Left colon (tissue), 2 donors: ENCODE measurements around the gene ISYNA1. TPM values are rescaled to one million over a fixed set of nuclear protein-coding genes. Genes with fewer than 3 reads are reported as not detected.

Source experiments
- ATAC-seq: fragments of 200-7000 bp; cut with Tn5 transposase; one replicate; pipeline ENCODE4 v1.9.1; 2020; ENCODE audit warnings: mild to moderate bottlenecking, moderate library complexity
- DNase-seq, 2 donors: peaks; one replicate each; pipeline ENCODE4 v3.0.0-alpha.2; 2020
- intact Hi-C, 2 donors: fragments of 100-400 bp; cut with DNase I in 1 of 2; cut with micrococcal nuclease in 1 of 2; formaldehyde crosslinking; loops; one replicate each; pipeline versions ENCODE4 v1.11.2 to v1.14.0; 2022; cut with DNase I, micrococcal nuclease
- total RNA-seq, 2 donors: library from RNA; stranded (reverse); fragmentation: NEBNext Ultra II Directional; extraction: Animal tissue kit (Norgen Biotek cat#: 25700); gene quantifications; one replicate each; pipeline ENCODE4 v1.2.1, GENCODE V29; 2021
- donor health status: DM: no; HTN: no; CAD: no.
- donor health status: DM: yes; HTN: yes; CAD: no.

The ISYNA1 gene
- total RNA-seq, 2 donors from 2014 or later: 14.1 to 15.1 TPM

DNA sequence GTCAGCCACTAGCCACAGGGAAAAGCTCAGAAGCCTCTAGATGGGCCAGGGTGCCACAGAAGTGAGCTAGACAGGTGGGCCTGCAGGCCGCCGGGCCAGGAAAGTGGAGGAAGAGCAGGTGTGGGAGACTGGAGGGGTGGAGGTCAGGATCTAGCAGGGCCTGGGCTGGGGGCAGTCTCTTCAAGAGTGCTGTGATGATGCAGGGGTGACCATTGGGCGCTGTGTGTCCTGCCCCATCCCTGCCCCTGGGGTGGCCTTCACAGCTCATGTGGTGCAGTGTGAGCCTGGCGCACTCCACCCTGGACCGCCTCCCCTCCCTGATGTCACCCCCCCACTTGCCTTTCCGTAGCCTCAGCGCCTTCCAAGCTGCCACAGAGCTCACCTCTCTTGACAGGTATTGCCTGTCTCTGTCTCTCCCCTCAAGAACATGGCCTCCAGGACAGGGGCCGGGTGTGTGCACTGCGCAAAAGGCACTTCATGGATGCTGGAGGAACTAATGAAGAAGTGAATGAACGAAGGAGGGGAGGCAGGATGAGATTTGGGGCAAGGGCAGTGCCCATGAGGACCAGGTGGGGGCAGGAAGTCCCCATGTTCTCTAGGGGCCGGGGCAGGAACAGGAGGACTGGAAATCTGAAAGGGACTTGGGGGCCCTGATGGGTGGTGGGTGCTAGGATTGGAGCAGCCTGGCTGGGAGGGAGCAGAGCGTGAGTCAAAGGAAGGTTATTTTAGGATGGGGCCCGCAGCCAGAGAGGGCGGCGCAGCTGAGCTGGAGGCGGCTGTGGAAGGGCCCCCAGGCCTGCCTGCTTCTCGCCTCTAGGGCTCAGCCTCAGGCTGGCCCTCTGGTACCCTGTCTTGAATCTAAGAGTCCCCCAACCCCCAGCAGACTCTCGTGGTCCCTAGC lies 12.2 kb downstream of the ISYNA1 start:
- DNase-seq (no peak), ATAC-seq (no peak)
- intact Hi-C loops: no loop called here

DNA sequence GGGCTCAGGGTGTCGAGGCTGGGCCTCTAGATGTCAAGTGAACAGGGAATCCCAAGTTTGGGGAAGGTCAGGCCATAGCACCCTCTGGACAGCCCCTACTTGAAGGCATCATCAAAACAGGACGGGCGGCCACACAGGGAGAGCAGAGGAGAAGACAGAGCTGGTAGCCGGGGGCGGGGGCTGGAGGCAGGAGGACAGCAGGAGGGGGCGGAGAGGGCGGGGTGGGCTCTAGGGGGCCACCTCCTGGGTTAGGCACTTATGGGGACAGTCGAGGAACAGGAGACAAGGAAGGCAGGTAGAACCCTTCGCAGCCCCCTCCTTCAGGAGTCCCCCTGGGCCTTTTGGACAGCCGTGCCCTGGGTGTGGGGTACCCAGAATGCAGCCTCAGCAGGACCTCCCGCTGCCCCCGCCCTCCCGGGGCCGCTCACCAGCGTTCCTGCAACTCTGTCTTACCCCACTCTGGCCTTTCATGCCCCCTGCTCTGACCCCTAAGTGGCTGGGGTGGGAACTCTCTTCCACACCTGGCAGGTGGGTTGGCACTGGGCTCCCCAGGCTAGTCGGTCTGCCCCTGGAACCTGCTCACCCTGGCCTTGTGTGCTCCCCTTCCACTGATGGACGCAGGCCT lies 12.9 kb downstream of the ISYNA1 start:
- intact Hi-C loops: no loop called here
- no peak for DNase-seq

DNA sequence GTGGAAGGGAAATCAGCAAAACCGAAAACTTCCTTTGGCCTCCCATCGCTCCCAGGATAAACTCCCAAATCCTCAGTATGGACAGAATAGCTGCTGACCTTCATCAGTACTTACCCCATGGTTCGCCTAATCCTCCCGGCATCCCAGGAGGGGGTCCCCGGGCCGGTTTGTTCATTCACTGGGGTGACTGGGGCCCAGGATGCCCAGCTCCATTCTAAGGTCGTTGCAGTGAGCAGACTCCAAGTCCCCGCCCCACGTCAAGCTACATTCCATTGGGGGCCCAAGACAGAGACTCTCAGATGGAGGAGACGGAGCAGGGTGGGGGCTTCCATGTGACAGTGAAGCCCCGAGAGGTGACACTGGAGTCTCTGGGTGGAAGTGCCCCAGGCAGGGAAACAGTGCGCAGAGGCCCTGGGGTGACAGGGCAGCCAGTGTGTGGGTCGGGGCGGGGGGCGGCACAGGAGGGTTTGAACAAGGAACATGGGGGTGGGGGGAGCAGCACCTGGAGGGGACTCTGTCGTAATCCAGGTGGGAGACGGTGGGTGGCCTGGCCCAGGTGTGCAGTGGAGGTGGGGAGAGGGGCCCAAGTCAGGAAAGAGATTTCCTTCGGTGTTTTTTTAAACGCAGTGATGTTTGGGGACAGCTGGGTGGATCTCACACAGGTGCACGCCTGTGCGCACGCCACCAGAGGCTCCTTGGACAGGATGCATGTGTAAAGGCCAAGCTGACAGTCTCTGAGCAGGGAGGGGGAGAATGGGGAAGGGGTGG lies 13.6 kb downstream of the ISYNA1 start:
- intact Hi-C loops: no loop called here
- DNase-seq (peak in 1 of 2 donors; percentile 25), ATAC-seq (no peak)

More for the DNA sequence above, 12.9 kb downstream of the ISYNA1 start:
- no peak for ATAC-seq

DNA sequence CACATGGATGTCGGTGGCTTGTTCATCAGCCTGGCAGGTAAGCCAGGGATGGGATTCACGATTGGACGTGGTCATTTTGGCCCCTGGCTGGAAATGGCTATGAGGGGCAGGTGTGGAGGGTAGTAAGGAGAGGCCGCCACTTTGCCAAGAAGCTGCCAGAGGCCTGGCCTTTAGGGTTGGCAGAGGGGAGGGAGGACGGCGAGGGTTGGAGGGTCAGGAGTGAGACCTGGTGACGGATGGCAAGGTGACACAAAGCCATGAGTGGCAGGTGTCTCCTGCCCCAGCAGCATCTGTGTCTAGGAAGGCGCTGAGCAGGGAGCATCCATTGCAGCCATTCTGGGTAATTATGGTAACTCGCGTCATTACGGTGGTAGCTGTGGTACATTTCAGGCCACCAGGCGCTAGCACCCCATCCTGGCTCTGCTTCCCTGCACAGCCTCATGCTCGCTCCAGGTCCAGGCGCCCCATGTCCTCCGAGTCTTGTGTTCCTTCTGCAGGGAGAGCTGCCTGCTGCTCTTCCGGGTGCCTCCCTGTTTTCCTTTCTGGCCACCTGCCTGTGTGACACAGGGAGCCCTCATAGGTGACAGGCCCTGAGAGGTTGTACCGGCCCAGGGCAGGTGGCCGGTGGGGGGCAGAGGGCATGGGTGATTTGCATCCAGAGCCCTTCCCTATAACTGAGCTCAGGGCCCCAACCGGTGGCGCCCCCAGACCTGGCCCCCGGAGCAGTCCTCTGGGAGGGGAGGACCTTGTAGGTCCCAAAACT lies 14.5 kb downstream of the ISYNA1 start:
- intact Hi-C loops: no loop called here
- DNase-seq: peak in 1 of 2 donors; percentile 46

DNA sequence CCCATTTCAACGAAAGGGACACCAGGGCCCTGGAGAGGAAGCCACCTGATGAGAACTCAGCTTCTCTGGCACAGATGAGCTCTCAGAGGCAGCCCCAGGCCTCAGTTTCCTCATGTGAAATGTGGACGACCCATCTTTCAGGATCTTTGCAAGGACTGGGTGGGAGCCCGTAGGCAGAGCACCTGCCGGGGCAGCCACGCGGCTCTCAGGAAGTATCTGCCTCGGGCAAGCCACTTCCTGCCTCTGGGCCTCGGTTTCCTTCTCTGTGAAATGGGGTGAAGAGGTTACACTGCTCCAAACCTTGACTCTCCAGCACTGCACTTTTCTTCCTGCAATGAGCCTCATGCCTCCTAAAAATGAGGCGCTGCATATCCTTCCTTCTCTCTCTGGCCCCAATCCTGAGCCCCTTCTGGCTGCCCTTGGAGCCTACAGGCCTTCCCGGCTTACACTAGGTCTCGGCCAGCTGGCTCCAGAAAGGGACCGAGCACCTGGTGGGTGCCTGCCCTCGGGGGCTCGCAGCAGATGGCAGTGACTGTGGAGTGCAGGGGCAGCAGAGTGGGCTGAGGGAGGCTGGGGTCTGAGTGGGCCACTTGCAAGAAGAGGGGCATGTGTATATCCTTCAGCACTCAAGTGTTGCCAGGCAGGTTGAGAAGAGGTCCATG lies 15.3 kb downstream of the ISYNA1 start:
- ATAC-seq: no peak
- intact Hi-C loops: no loop called here
- no peak for DNase-seq

More for the DNA sequence above, 14.5 kb downstream of the ISYNA1 start:
- ATAC-seq: peak; percentile 44

GRCh38 chr19:18421371-18421959 lies 16.5 kb downstream of the ISYNA1 start:
- ATAC-seq: no peak
- no peak for DNase-seq
- intact Hi-C loops: no loop called here

- intact Hi-C loops: no loop called here
- no peak for ATAC-seq
- DNase-seq: no peak
These were observed 17.0 kb downstream of the ISYNA1 start for GRCh38 chr19:18420930-18421329.

DNA sequence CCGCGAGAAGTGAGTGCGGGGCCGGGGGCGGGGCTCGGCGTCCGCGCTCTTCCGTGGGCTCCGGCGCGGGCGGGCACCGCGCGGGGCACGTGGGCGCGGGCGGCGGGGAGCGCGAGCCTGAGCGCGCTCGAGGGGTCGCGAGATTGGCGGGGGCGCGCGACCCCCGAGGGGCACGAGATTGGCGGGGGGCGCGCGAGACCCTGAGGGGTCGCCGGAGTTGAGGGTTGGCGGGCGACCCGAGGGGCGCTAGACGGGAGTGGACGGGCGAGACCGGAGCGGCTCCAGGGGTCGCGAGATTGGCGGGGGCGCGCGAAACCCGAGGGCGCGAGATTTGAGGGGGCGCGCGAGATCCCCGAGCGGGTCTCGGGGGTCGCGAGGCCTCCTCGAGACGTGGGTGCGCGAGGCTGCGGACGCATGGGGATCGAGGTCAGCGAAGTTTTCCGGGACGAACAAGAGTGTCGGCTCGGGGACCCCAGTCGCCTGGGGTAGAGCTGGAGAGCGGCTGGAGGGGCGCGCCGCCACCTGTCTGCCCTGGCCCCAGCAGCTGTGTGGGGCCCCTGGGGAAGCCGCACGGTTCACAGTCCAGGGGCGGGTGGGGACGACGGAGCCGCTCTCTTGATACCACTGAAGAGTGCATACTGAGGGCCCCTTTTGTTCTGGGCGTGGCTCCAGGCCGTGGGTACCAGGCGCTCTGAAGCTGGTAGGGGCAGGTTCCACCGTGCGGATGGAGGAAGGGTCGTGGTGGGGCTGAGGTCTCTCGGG lies 18.1 kb downstream of the ISYNA1 start:
- DNase-seq (peak; percentile 68 to 72), ATAC-seq (peak; percentile 30)
- intact Hi-C loops: loop anchor here in 1 of 2 donors (10.0 kb wide), 1 partner anchor 65 kb away; no protein-coding TSS in a partner anchor

DNA sequence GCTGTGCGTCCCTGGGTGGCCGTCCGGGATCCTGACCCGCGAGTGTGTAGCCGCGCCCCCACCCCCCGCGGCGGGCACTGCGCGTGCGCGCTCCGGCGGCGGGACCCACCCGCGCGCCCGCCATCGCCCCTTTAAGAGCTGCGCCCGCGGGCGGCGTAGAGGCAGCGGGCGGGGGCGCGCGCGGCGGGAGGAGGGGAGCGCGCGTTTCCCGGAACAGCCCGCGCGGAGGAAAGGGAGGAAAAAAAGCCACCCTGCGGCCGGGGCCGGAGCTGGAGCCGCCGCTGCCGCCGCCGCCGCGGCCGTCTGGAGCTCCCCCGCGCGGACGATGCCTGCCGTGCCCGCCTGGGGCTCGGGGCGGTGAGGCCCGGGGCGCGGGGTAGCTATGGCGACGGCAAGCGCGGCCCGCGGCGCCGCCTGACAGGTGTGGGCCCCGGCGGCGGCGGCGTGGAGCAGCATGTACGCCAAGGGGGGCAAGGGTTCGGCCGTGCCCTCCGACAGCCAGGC lies 18.7 kb downstream of the ISYNA1 start, which contains the start of gene SSBP4:
TSS of gene SSBP4 (plus strand) at position 204 of the 504 bp plus-strand sequence. CDS start at position 455, 251 bp downstream.
- intact Hi-C loops: loop anchor here in 1 of 2 donors (10.0 kb wide), 1 partner anchor 64 kb away; no protein-coding TSS in a partner anchor
- peak; percentile 52 to 79 for DNase-seq
- peak; percentile 53 for ATAC-seq

DNA sequence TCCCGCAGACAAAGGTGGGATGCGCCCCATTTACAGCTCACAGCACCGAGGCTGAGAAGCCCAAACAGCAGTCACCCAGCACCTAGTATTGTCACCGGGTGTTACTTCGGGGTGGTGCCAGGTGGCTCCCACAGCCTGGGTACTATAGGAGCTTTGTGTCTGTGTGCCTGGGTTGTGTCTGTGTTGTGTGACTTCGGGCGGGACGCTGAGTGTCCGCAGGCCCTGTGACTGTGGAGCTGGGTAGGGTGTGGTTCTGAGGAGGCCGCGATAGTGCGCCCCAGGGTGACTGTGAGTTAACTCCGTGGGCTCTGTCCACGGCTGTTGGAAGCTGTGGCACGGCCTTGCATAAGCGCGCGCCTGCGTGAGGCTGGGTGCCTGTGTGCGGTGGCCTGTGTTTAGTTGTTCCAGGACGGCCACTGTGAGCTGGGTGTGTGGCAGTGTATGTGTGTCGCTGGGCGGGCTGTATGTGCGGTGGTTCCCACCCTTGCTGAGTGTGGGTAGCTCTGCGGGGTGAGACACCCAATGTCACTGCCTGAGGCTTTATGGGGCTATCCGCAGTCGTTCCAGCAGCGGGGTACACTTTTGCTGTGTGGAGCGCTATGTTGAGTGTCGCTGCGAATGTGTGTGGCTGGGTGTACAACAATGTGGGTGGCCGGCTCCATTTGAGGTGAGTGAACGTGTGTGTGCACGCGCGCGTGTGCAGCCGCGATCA lies 19.3 kb downstream of the ISYNA1 start:
- ATAC-seq (peak; percentile 37), DNase-seq (peak; percentile 65 to 66)
- intact Hi-C loops: loop anchor here in 1 of 2 donors (10.0 kb wide), 1 partner anchor 64 kb away; no protein-coding TSS in a partner anchor

GRCh38 chr19:18418029-18418482 lies 19.9 kb downstream of the ISYNA1 start:
- DNase-seq: peak; percentile 47 to 52
- ATAC-seq: no peak
- intact Hi-C loops: loop anchor here in 1 of 2 donors (10.0 kb wide), 1 partner anchor 63 kb away; no protein-coding TSS in a partner anchor

DNA sequence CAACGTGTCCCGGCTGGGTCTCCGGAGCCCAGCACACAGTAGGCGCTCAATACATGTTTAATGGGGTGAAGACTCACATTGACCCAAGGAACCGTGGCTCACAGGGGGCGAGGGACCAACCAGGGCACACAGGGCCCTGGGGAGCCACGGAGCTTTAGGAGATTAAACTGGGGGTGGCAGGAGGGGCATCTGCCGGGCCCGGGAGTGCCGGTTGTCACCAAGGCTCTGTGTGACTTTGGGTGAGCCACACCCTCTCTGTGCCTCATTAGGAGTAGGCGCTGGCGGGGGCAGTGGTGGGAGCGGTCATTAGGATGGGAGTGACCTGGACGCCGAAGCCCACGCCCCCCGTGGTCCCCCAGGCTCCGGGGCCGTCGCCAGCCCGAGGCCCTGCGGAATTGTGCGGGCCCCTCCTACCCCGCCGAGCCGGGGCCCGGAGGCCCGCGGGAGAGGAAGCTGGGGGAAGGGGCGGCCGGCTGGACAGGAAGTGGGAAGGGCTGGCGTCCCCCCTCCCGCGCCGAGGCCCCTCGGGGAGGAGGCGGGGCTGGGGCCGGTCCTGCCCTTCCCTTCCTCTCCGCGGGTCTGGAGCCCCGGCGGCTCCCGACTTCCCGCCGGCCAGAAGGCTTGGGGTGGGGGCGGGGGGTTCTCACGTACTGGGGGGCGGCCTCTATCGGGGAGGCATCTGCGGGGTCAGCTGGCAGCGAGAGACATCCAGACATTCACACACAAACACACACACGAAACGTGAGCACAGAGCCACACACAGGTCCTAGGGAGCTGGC lies 20.5 kb downstream of the ISYNA1 start:
- ATAC-seq (peak; percentile 6), DNase-seq (peak; percentile 69 to 70)
- intact Hi-C loops: loop anchor here in 1 of 2 donors (10.0 kb wide), 1 partner anchor 63 kb away; no protein-coding TSS in a partner anchor

DNA sequence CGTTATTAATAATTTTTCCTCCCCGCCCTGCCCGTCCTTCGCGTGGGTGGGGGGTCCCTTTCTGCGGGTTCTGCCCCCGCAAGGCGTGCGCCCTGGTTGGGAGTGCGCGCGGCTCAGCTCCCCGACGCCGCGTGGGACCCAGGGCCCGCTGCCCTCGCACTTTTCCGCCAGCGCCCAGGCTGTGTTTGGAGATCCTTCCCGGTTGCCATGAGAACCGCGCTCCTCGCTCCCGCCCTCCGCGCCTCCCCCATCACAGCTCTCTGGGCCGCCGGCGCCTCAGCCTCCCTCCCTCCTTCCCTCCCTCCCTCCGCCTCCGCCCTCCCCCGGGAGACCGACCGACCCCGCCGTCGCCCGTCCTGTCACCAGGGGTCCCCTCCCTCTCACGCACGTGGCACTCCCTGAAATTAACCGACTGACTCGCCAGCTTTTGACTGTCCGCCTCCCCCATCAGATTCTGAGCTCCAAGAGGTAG lies 21.1 kb downstream of the ISYNA1 start:
- intact Hi-C loops: loop anchor here in 1 of 2 donors (10.0 kb wide), 1 partner anchor 62 kb away; no protein-coding TSS in a partner anchor
- ATAC-seq (peak; percentile 30), DNase-seq (peak; percentile 84 to 85)

DNA sequence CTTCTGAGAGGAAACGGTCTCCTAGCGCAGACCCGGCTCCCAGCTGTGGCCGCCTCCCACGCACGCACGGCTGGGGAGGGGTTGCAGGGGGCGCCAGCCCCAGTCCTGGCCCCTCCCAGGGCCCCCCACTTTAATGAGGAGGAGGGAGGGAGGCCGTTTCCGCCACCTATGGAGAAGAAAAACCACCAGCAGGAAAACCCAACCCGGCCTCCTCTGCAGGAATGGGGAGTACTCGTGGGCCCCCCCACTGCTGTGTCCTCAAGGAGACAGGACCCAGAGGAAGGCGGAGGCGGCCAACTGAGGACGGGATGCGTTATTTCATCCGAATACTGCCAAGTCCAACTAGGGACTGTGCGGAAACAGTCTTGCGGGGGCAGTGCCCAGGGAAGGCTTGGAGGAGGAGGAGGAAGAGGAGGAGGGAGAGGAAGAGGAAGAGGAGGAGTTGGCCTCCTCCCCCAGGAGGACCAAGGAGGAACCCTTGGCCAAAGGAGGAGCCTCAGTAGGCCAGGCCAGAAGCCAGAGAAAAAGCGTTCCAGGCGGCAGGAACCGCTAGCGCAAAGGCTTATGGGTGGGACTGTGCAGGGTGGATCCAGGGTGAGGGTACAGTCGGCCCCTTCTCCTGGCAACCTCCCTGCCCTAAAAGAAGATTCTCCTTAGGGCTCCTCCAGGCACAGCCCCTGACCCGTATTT lies 22.6 kb downstream of the ISYNA1 start:
- DNase-seq (peak; percentile 57 to 73), ATAC-seq (no peak)
- intact Hi-C loops: loop anchor here in 1 of 2 donors (10.0 kb wide), 1 partner anchor 61 kb away; no protein-coding TSS in a partner anchor
